Prostate gland (tissue), 2 donors: ENCODE data around the gene ISG15. TPM values are rescaled to one million over a fixed set of nuclear protein-coding genes. Genes with fewer than 3 reads are reported as not detected.

ENCODE experiments used
- DNase-seq: peaks from one replicate; pipeline ENCODE4 v3.0.0-alpha.2; 2019; ENCODE audit warnings: low spot score
- H3K27ac ChIP-seq, 2 donors: fragments of 200-600 bp; sonication (generic); 2 replicates each; pipeline ENCODE4 v1.5.1; 2017 to 2019
- H3K27me3 ChIP-seq: fragments of 200-600 bp; sonication (generic); replicated peaks from 2 replicates; pipeline ENCODE4 v1.5.1; 2019; ENCODE audit not compliant: insufficient read depth
- H3K36me3 ChIP-seq, 2 donors: fragments of 200-600 bp; sonication (generic); 1 replicate in 1 of 2; 2 replicates in 1 of 2; pipeline versions ENCODE4 v1.5.1 to v1.8.1; 2017 to 2019
- H3K4me1 ChIP-seq: fragments of 200-600 bp; sonication (generic); replicated peaks from 2 replicates; pipeline ENCODE4 v1.5.1; 2019
- H3K4me3 ChIP-seq, 2 donors: fragments of 200-600 bp; sonication (generic); 2 replicates each; pipeline ENCODE4 v1.5.1; 2017 to 2019
- H3K9me3 ChIP-seq: fragments of 200-600 bp; sonication (generic); 2 replicates; pipeline ENCODE4 v1.5.1; 2017
- CTCF ChIP-seq, 4 experiments: fragments of 200-600 bp in 2 of 4; fragments of 450-650 bp in 2 of 4; sonication (generic) in 2 of 4; IDR thresholded peaks; 1 replicate in 3 of 4; 2 replicates in 1 of 4; pipeline ENCODE4 v1.5.1; 2016 to 2019; ENCODE audit warnings: antibody characterized with exemption in 4 of 4, mild to moderate bottlenecking in 2 of 4, moderate library complexity in 2 of 4
- POLR2A ChIP-seq: fragments of 450-650 bp; IDR thresholded peaks from one replicate; pipeline ENCODE4 v1.6.1; 2016; ENCODE audit warnings: antibody characterized with exemption, mild to moderate bottlenecking
- POLR2AphosphoS5 ChIP-seq: sonication (generic); formaldehyde crosslinking; IDR thresholded peaks from one replicate; pipeline ENCODE4 v1.6.1; 2017; ENCODE audit warnings: antibody characterized with exemption
- WGBS: methylation state at CpG from one replicate; pipeline ENCODE4 v1.1.5; 2018; 5-methylcytosine and 5-hydroxymethylcytosine counted together
- intact Hi-C: fragments of 100-400 bp; cut with DNase I; formaldehyde crosslinking; loops from one replicate; pipeline ENCODE4 v1.14.2; 2022
- total RNA-seq, 2 donors: library from RNA; depleted of rRNA; stranded (reverse); fragments of >200 nt; gene quantifications; one replicate each; pipeline ENCODE4 v1.1.0, GENCODE V29; 2016

ISG15 gene
- total RNA-seq, 2 donors from 2014 or later, result 22.3 to 27.2 TPM

GRCh38 chr1:1031659-1032235, 18.4 kb downstream of the ISG15 start:
- 89% methylated on average over 11 of the region's 11 CpGs for WGBS
- intact Hi-C loops, result no loop called here
- H3K27ac ChIP-seq, result no peak overlapping the region
- no peaks in the 10 kb centered on the region for H3K27me3 ChIP-seq
- no peak overlapping the region for H3K4me3 ChIP-seq
- TF ChIP-seq CTCF (IDR thresholded peaks at IDR 0.05), result no peak
- TF ChIP-seq POLR2A, result no peak
- TF ChIP-seq POLR2AphosphoS5, result no peak
- no peak for DNase-seq
- peaks cover 6% of the 10 kb centered on the region for H3K4me1 ChIP-seq
- no peaks in the 10 kb centered on the region for H3K36me3 ChIP-seq
- H3K9me3 ChIP-seq, result no peaks in the 10 kb centered on the region

GRCh38 chr1:1032424-1032823, 19.1 kb downstream of the ISG15 start:
- Histone ChIP-seq H3K27me3 (no peaks in the 10 kb centered on the region), H3K4me3 (peak overlapping the region; percentile 27 to 46), H3K36me3 (no peaks in the 10 kb centered on the region), H3K4me1 (peaks cover 6% of the 10 kb centered on the region), H3K9me3 (no peaks in the 10 kb centered on the region), H3K27ac (peak overlapping the region in 1 of 2 donors; percentile 26)
- intact Hi-C loops, result no loop called here
- WGBS, result 44% methylated on average over 13 of the region's 16 CpGs
- no peak for DNase-seq
- TF ChIP-seq CTCF (IDR thresholded peaks at IDR 0.05), result no peak
- TF ChIP-seq POLR2AphosphoS5, result no peak
- TF ChIP-seq POLR2A, result no peak

- Histone ChIP-seq H3K27me3 (no peaks in the 10 kb centered on the region), H3K27ac (peak overlapping the region in 1 of 2 donors; percentile 26), H3K9me3 (no peaks in the 10 kb centered on the region), H3K36me3 (no peaks in the 10 kb centered on the region), H3K4me3 (peak overlapping the region; percentile 27 to 46), H3K4me1 (peaks cover 6% of the 10 kb centered on the region)
- under 1% methylated on average over 63 of the region's 73 CpGs for WGBS
- peak; percentile 95 for DNase-seq
- TF ChIP-seq POLR2A (no peak), POLR2AphosphoS5 (peak; percentile 88), CTCF (IDR thresholded peaks at IDR 0.05) (peak; percentile 72 to 96 (median 82))
- intact Hi-C loops, result no loop called here
These were observed 19.8 kb downstream of the ISG15 start for GRCh38 chr1:1033009-1033587.

- H3K27ac ChIP-seq, result no peak overlapping the region
- no peak for TF ChIP-seq POLR2A
- TF ChIP-seq POLR2AphosphoS5, result no peak
- TF ChIP-seq CTCF (IDR thresholded peaks at IDR 0.05), result no peak
- 21% methylated on average over 48 of the region's 71 CpGs for WGBS
- intact Hi-C loops, result no loop called here
- peak overlapping the region; percentile 27 to 46 for H3K4me3 ChIP-seq
- H3K27me3 ChIP-seq, result no peaks in the 10 kb centered on the region
- DNase-seq, result no peak
- H3K36me3 ChIP-seq, result no peaks in the 10 kb centered on the region
- H3K4me1 ChIP-seq, result peaks cover 6% of the 10 kb centered on the region
- H3K9me3 ChIP-seq, result no peaks in the 10 kb centered on the region
These were observed 20.6 kb downstream of the ISG15 start for GRCh38 chr1:1033731-1034438.

GRCh38 chr1:1034439-1034781, 21.1 kb downstream of the ISG15 start:
- 73% methylated on average over 29 of the region's 30 CpGs for WGBS
- no peak overlapping the region for H3K27ac ChIP-seq
- no peak overlapping the region for H3K4me3 ChIP-seq
- intact Hi-C loops, result no loop called here
- H3K36me3 ChIP-seq, result no peaks in the 10 kb centered on the region
- no peak for DNase-seq
- no peaks in the 10 kb centered on the region for H3K9me3 ChIP-seq
- TF ChIP-seq CTCF (IDR thresholded peaks at IDR 0.05) (no peak), POLR2AphosphoS5 (no peak), POLR2A (no peak)
- no peaks in the 10 kb centered on the region for H3K27me3 ChIP-seq
- H3K4me1 ChIP-seq, result peaks cover 6% of the 10 kb centered on the region
